NCI-H1092 (cell line): Measurements from ENCODE around the gene MX2.
A peak's percentile ranks its signal among the peaks of the same experiment; 100 is the strongest.
"Not testable (repeated sequence)": the region's sequence is repeated elsewhere in the genome, so short reads cannot be mapped to it uniquely, and the experiment has no call there.

ENCODE experiments used
- DNase-seq: peaks from one replicate; lab custom pipeline; 2025; lab: John Stamatoyannopoulos, UW

Gene MX2

GRCh38 chr21:41361786-41362604, at the start of gene MX2:
Gene MX2 (plus strand): TSS chr21:41362027. CDS start chr21:41376907, 14,880 bp downstream.
- DNase-seq: no peak

GRCh38 chr21:41313285-41314164, 48.3 kb upstream of the MX2 start:
- not testable (repeated sequence) for DNase-seq

- no peak for DNase-seq
Measured at GRCh38 chr21:41315726-41316125, 46.1 kb upstream of the MX2 start.

GRCh38 chr21:41316200-41317062, 45.4 kb upstream of the MX2 start, which contains the start of gene FAM3B:
Gene FAM3B (plus strand): TSS chr21:41316801. CDS start chr21:41316880, 79 bp downstream.
- peak; percentile 29 for DNase-seq

GRCh38 chr21:41317063-41317392, 44.8 kb upstream of the MX2 start:
- DNase-seq: no peak

- DNase-seq: no peak
Measured at GRCh38 chr21:41317458-41317857, 44.4 kb upstream of the MX2 start.

DNA sequence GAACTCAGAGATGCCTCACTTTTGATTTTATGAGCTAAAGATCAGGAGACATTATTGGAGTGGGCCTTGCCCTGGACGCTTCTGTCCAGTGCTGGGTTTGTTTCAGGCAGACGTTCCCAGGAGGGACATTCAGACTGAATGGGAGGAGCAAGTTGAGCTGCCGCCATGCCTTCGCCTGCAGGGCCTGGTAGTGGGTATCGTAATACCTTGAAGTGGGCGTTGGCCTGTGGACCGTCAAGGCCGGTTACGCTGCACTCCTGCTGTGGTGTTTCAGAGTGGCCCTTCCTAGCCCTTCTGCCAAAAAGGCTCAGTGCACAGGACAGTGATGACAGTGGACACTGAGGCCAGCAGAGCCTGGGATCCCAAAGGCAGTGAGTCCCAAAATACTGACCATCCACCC, 43.6 kb upstream of the MX2 start:
- DNase-seq: no peak

GRCh38 chr21:41319273-41319672, 42.6 kb upstream of the MX2 start:
- no peak for DNase-seq

GRCh38 chr21:41321211-41321907, 40.5 kb upstream of the MX2 start:
- DNase-seq: peak; percentile 40

- no peak for DNase-seq
Measured at GRCh38 chr21:41321908-41322495, 39.8 kb upstream of the MX2 start.

DNA sequence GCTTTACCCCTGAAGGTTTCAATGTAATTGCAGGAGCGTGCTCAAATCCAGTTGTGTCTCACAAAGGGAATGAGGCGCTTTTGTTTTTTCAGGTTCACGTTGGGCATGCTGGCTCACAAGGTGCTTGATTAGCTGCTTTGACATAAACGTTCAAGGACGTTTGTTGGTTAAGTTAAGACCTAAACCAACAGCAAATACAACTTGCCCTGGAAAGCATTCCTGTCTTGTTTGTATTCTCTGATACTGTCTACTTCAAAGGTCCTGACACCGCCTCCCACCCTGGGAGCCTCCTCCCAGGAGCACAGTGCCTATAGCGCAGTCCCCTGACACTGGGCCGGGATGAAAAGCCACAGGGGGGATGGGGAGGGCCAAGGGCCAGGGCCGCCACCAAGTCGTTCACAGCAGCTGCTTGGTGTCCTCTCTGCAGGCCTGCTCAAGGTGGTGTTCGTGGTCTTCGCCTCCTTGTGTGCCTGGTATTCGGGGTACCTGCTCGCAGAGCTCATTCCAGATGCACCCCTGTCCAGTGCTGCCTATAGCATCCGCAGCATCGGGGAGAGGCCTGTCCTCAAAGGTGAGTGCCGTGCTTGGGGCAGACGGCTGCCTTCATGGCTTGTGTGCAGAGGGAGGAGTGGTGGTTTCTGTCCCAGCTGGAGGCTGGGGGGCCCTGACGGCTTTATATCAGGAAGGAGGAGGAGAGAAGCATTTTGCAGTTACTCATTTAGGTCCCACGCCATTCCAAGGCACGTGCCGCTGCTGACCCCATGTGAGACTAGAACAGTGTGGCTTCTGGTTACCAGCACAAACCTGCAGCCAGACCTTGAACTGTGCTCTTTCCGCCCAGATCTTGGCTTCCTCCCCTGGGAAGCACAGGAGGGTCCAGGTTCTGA, 39.1 kb upstream of the MX2 start:
- no peak for DNase-seq

- no peak for DNase-seq
Measured at GRCh38 chr21:41325138-41325912, 36.5 kb upstream of the MX2 start.

DNA sequence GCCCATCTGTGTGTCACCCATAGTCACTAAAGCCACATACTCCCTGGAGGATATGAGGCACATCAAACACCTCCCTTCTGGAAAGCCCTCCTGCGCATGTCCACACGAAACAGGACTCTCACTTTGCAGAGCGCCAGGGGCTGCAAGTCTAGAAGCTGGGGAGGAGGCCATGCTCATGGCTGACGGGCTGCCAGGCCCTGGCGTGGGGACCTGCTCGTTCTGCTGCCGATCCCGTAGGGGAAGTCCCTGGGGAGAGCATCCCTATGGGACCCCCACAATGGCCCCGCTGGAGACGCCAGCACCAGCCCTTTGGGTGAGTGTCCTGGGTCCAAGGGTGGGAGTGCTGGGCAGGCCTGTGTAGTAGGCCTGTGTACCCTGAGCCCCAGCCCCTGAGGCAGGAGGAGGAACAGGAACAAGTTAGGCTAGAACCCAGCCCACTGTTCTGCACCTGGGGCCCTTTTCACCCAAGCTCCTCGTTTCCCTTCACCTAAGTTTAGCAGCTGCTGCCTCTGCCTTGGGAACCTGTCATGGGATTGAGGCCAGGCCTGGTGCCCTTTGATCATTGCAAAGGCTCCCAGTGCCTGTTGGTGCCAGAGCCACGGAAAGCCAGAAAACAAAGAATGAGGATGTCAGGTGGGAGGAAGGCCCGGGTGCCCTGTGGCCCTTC, 35.3 kb upstream of the MX2 start:
- no peak for DNase-seq

GRCh38 chr21:41327753-41328152, 34.1 kb upstream of the MX2 start:
- DNase-seq: no peak

GRCh38 chr21:41328660-41329607, 32.9 kb upstream of the MX2 start:
- no peak for DNase-seq

- no peak for DNase-seq
Measured at GRCh38 chr21:41333752-41334151, 28.1 kb upstream of the MX2 start.

- DNase-seq: no peak
Measured at GRCh38 chr21:41337515-41337914, 24.3 kb upstream of the MX2 start.

GRCh38 chr21:41338455-41338854, 23.4 kb upstream of the MX2 start:
- no peak for DNase-seq
